ENCODE data around the gene TTC28.

DNA sequence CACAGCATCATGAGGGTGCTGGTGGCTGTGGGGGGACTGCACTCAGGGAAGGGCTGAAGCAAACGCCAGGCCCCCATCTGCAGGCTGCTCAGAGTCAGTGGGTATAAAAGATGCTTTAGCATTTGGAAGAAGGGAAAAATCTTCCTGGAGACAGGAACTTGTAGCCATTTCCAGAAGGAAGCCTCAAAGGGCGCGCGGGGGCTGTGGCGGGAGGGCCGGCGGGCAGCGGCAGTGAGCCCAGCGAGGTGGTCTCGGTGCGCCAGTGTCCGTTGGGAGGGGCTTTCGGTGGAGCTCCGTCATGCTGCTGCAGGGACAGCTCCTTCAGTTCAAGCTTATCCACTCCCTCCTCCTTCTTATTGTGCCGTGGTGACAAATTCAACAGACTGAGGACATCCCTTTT lies 697.5 kb downstream of the TTC28 start:
- TF ChIP-seq EGR1 (IDR thresholded peaks at IDR 0.05) (no peak), YY1 (IDR thresholded peaks at IDR 0.05; ENCODE audit: low read depth) (no peak), FOXM1 (IDR thresholded peaks at IDR 0.05; ENCODE audit: borderline replicate concordance, low read depth) (no peak), EP300 (IDR thresholded peaks at IDR 0.05; ENCODE audit: borderline replicate concordance) (no peak), CREB1 (IDR thresholded peaks at IDR 0.05; ENCODE audit: low read depth) (no peak), TAF1 (IDR thresholded peaks at IDR 0.05; ENCODE audit: low read depth) (no peak), TEAD4 (IDR thresholded peaks at IDR 0.05) (no peak), TCF12 (IDR thresholded peaks at IDR 0.05; ENCODE audit: low read depth) (no peak), ZBTB7A (IDR thresholded peaks at IDR 0.05; ENCODE audit: low read depth) (no peak), RAD21 (IDR thresholded peaks at IDR 0.05; ENCODE audit: low read depth) (no peak)
- TF ChIP-seq, protein P1, sequence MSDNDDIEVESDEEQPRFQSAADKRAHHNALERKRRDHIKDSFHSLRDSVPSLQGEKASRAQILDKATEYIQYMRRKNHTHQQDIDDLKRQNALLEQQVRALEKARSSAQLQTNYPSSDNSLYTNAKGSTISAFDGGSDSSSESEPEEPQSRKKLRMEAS (IDR thresholded peaks at IDR 0.05), result no peak
- TF ChIP-seq, protein P2, sequence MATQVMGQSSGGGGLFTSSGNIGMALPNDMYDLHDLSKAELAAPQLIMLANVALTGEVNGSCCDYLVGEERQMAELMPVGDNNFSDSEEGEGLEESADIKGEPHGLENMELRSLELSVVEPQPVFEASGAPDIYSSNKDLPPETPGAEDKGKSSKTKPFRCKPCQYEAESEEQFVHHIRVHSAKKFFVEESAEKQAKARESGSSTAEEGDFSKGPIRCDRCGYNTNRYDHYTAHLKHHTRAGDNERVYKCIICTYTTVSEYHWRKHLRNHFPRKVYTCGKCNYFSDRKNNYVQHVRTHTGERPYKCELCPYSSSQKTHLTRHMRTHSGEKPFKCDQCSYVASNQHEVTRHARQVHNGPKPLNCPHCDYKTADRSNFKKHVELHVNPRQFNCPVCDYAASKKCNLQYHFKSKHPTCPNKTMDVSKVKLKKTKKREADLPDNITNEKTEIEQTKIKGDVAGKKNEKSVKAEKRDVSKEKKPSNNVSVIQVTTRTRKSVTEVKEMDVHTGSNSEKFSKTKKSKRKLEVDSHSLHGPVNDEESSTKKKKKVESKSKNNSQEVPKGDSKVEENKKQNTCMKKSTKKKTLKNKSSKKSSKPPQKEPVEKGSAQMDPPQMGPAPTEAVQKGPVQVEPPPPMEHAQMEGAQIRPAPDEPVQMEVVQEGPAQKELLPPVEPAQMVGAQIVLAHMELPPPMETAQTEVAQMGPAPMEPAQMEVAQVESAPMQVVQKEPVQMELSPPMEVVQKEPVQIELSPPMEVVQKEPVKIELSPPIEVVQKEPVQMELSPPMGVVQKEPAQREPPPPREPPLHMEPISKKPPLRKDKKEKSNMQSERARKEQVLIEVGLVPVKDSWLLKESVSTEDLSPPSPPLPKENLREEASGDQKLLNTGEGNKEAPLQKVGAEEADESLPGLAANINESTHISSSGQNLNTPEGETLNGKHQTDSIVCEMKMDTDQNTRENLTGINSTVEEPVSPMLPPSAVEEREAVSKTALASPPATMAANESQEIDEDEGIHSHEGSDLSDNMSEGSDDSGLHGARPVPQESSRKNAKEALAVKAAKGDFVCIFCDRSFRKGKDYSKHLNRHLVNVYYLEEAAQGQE (IDR thresholded peaks at IDR 0.05; ENCODE audit: low read depth), result no peak
- TF ChIP-seq, protein P3, sequence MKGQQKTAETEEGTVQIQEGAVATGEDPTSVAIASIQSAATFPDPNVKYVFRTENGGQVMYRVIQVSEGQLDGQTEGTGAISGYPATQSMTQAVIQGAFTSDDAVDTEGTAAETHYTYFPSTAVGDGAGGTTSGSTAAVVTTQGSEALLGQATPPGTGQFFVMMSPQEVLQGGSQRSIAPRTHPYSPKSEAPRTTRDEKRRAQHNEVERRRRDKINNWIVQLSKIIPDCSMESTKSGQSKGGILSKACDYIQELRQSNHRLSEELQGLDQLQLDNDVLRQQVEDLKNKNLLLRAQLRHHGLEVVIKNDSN (IDR thresholded peaks at IDR 0.05), result no peak
